Breast epithelium (tissue), 4 donors: ENCODE measurements around the gene GAB2. TPM values are rescaled to one million over a fixed set of nuclear protein-coding genes. Genes with fewer than 3 reads are reported as not detected.

Experiments used
- DNase-seq, 2 donors: peaks; one replicate each; pipeline ENCODE4 v3.0.0-alpha.2; 2019; ENCODE audit warnings: low spot score in 2 of 2
- H3K27ac ChIP-seq, 2 donors: fragments of 200-600 bp; sonication (generic) in 1 of 2; one replicate each; pipeline ENCODE4 v1.5.1; 2016 to 2019; ENCODE audit warnings: mild to moderate bottlenecking in 1 of 2
- H3K27me3 ChIP-seq, 2 donors: fragments of 200-600 bp; sonication (generic) in 1 of 2; one replicate each; pipeline versions ENCODE4 v1.5.1 to v1.6.0; 2017 to 2019; ENCODE audit warnings: control low read depth in 1 of 2, mild to moderate bottlenecking in 1 of 2
- H3K36me3 ChIP-seq: fragments of 200-600 bp; one replicate; pipeline ENCODE4 v1.5.1; 2019
- H3K4me1 ChIP-seq, 2 donors: fragments of 200-600 bp; sonication (generic); one replicate each; pipeline ENCODE4 v1.5.1; 2016 to 2019; ENCODE audit warnings: control low read depth in 1 of 2
- H3K4me3 ChIP-seq, 3 donors: fragments of 200-600 bp; sonication (generic); 1 replicate in 2 of 3; 2 replicates in 1 of 3; pipeline ENCODE4 v1.5.1; 2016 to 2019; ENCODE audit warnings: mild to moderate bottlenecking in 3 of 3, moderate library complexity in 2 of 3
- H3K9me3 ChIP-seq, 2 donors: fragments of 200-600 bp; sonication (generic) in 1 of 2; one replicate each; pipeline ENCODE4 v1.5.1; 2016 to 2019; ENCODE audit warnings: control low read depth in 1 of 2
- CTCF ChIP-seq, 3 donors: fragments of 450-650 bp; IDR thresholded peaks; one replicate each; pipeline ENCODE4 v1.5.1; 2016 to 2017; ENCODE audit warnings: antibody characterized with exemption in 3 of 3, mild to moderate bottlenecking in 3 of 3, moderate library complexity in 3 of 3
- POLR2A ChIP-seq: fragments of 450-650 bp; IDR thresholded peaks from one replicate; pipeline ENCODE4 v1.6.1; 2016; ENCODE audit warnings: antibody characterized with exemption, mild to moderate bottlenecking, moderate library complexity
- POLR2AphosphoS5 ChIP-seq, 3 donors: sonication (generic); formaldehyde crosslinking; IDR thresholded peaks; one replicate each; pipeline ENCODE4 v1.6.1; 2017; ENCODE audit warnings: antibody characterized with exemption in 3 of 3
- intact Hi-C: fragments of 100-400 bp; cut with DNase I; formaldehyde crosslinking; loops from one replicate; pipeline ENCODE4 v1.15.1; 2023; ENCODE audit warnings: low total_unique reads
- total RNA-seq, 3 donors: library from RNA; depleted of rRNA; stranded (reverse); fragments of >200 nt; gene quantifications; one replicate each; pipeline ENCODE4 v1.1.0, GENCODE V29; 2016

The GAB2 gene
- total RNA-seq, 3 donors from 2014 or later: 22.9 to 43.8 (median 24.9) TPM

- no peaks in the 10 kb centered on the region for H3K27me3 ChIP-seq
- no peak overlapping the region for H3K4me3 ChIP-seq
- H3K36me3 ChIP-seq: no peaks in the 10 kb centered on the region
- peak in 1 of 2 donors; percentile 9 for DNase-seq
- H3K4me1 ChIP-seq: peaks cover 3 to 9% of the 10 kb centered on the region in 2 donors
- no peak for TF ChIP-seq POLR2A
- no peak for TF ChIP-seq CTCF (IDR thresholded peaks at IDR 0.05)
- TF ChIP-seq POLR2AphosphoS5 (IDR thresholded peaks at IDR 0.05): no peak
- intact Hi-C loops: no loop called here
- H3K9me3 ChIP-seq: no peaks in the 10 kb centered on the region
- peak overlapping the region in 1 of 2 donors; percentile 20 for H3K27ac ChIP-seq
Measured at GRCh38 chr11:78192911-78193351, 224.7 kb downstream of the GAB2 start.

- H3K9me3 ChIP-seq: no peaks in the 10 kb centered on the region
- TF ChIP-seq POLR2A: no peak
- no peak for TF ChIP-seq CTCF (IDR thresholded peaks at IDR 0.05)
- no peak for TF ChIP-seq POLR2AphosphoS5 (IDR thresholded peaks at IDR 0.05)
- peak overlapping the region; percentile 17 to 20 for H3K27ac ChIP-seq
- H3K4me3 ChIP-seq: no peak overlapping the region
- peaks cover 3 to 9% of the 10 kb centered on the region in 2 donors for H3K4me1 ChIP-seq
- H3K27me3 ChIP-seq: no peaks in the 10 kb centered on the region
- no peaks in the 10 kb centered on the region for H3K36me3 ChIP-seq
- peak in 1 of 2 donors; percentile 48 for DNase-seq
- intact Hi-C loops: no loop called here
Measured at GRCh38 chr11:78192223-78192719, 225.3 kb downstream of the GAB2 start.

GRCh38 chr11:78190871-78191538, 226.6 kb downstream of the GAB2 start:
- intact Hi-C loops: loop anchor here (1.0 kb wide), 1 partner anchor 25 kb away; no protein-coding TSS in a partner anchor
- H3K27ac ChIP-seq: no peak overlapping the region
- no peaks in the 10 kb centered on the region for H3K9me3 ChIP-seq
- no peaks in the 10 kb centered on the region for H3K36me3 ChIP-seq
- no peak overlapping the region for H3K4me3 ChIP-seq
- TF ChIP-seq POLR2A (no peak), CTCF (IDR thresholded peaks at IDR 0.05) (no peak), POLR2AphosphoS5 (IDR thresholded peaks at IDR 0.05) (no peak)
- DNase-seq: peak in 1 of 2 donors; percentile 15
- H3K4me1 ChIP-seq: peaks cover 3 to 9% of the 10 kb centered on the region in 2 donors
- no peaks in the 10 kb centered on the region for H3K27me3 ChIP-seq

GRCh38 chr11:78190374-78190773, 227.2 kb downstream of the GAB2 start:
- intact Hi-C loops: loop anchor here (1.0 kb wide), 1 partner anchor 26 kb away; no protein-coding TSS in a partner anchor
- peaks cover 3 to 9% of the 10 kb centered on the region in 2 donors for H3K4me1 ChIP-seq
- H3K4me3 ChIP-seq: no peak overlapping the region
- H3K27me3 ChIP-seq: no peaks in the 10 kb centered on the region
- no peak overlapping the region for H3K27ac ChIP-seq
- no peaks in the 10 kb centered on the region for H3K36me3 ChIP-seq
- no peaks in the 10 kb centered on the region for H3K9me3 ChIP-seq
- no peak for TF ChIP-seq CTCF (IDR thresholded peaks at IDR 0.05)
- no peak for TF ChIP-seq POLR2A
- no peak for TF ChIP-seq POLR2AphosphoS5 (IDR thresholded peaks at IDR 0.05)
- DNase-seq: peak in 1 of 2 donors; percentile 49

GRCh38 chr11:78189851-78190250, 227.8 kb downstream of the GAB2 start:
- no peaks in the 10 kb centered on the region for H3K9me3 ChIP-seq
- peak overlapping the region in 1 of 2 donors; percentile 88 for H3K27ac ChIP-seq
- H3K4me1 ChIP-seq: peaks cover 3 to 9% of the 10 kb centered on the region in 2 donors
- peak in 1 of 2 donors; percentile 45 for DNase-seq
- H3K36me3 ChIP-seq: no peaks in the 10 kb centered on the region
- H3K27me3 ChIP-seq: no peaks in the 10 kb centered on the region
- TF ChIP-seq POLR2AphosphoS5 (IDR thresholded peaks at IDR 0.05) (no peak), CTCF (IDR thresholded peaks at IDR 0.05) (no peak), POLR2A (no peak)
- H3K4me3 ChIP-seq: peak overlapping the region; percentile 64 to 92 (median 88)
- intact Hi-C loops: loop anchor here (1.0 kb wide), 1 partner anchor 26 kb away; no protein-coding TSS in a partner anchor
